ENCODE data around the gene OXNAD1.

The OXNAD1 gene

GRCh38 chr3:16329036-16329825, 64.2 kb downstream of the OXNAD1 start:
- no peak for DNase-seq

- DNase-seq = no peak
Observed at GRCh38 chr3:16329826-16330129, 64.8 kb downstream of the OXNAD1 start.

GRCh38 chr3:16330351-16330750, 65.3 kb downstream of the OXNAD1 start:
- DNase-seq = no peak

DNA sequence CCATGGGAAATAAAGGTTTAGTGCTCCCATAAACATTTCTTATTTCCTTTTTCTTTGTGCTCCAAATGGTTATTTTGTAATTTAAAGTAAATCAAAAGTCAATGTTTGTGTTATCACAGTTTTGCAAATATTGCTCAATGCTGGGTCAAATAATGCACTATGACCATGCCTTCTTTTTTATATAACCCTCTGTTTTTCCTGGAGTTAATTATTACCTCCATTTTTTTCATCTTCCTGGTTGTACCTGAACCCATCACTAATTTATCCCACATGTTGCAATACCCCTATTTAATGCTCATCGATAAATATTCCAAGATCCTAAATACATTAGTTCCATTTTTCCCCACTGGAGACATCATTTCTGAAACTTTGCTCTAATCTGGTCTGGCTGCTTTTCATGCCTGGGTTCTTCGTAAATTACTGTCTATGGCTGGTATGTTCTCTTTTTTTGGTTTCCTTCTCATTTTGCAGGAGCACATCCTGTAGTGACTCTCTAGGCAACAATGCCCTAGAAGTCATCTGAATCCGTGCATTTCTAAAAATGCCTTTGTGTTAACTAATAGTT, 66.4 kb downstream of the OXNAD1 start:
- no peak for DNase-seq

GRCh38 chr3:16332904-16333426, 68.0 kb downstream of the OXNAD1 start:
- no peak for DNase-seq

DNA sequence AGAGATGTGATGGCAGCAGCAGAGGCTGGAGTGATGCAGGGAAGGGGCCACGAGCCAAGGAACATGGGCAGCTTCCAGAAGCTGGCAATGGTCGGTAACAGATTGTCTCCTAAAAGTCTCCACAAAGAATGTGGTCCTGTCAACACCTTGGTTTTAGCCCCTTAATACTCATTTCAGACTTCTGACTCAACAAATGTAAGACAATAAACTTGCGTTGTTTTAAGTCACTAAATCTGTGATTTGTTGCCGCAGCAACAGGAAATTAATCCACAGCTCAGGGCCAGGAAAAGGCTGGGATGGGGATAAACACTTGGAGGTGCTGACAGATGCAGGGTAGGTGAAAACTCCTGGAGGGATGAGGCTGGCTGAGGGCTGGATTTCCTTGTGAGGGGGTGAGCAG, 69.9 kb downstream of the OXNAD1 start:
- no peak for DNase-seq

GRCh38 chr3:16335333-16335732, 70.3 kb downstream of the OXNAD1 start:
- no peak for DNase-seq

GRCh38 chr3:16335772-16336645, 71.0 kb downstream of the OXNAD1 start:
- DNase-seq = no peak

DNA sequence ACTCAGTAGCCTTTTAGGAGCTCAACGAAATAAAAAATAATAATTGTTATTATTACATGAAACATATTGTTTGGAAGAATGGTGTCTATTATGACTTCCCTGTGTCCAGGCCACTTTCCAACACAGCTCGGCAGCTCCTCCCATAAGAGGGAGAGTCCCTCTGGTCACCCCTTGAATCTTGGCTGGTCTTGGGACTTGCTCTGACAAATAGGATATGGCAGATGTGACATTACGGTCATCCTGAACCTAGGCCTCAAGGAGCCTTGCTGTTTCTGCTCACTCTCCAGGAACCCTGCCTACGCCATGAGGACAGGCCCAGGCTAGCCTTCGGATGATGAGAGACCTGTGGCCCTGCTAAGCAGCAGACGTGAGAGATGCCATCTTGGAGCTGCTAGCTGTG, 71.8 kb downstream of the OXNAD1 start:
- DNase-seq = no peak

DNA sequence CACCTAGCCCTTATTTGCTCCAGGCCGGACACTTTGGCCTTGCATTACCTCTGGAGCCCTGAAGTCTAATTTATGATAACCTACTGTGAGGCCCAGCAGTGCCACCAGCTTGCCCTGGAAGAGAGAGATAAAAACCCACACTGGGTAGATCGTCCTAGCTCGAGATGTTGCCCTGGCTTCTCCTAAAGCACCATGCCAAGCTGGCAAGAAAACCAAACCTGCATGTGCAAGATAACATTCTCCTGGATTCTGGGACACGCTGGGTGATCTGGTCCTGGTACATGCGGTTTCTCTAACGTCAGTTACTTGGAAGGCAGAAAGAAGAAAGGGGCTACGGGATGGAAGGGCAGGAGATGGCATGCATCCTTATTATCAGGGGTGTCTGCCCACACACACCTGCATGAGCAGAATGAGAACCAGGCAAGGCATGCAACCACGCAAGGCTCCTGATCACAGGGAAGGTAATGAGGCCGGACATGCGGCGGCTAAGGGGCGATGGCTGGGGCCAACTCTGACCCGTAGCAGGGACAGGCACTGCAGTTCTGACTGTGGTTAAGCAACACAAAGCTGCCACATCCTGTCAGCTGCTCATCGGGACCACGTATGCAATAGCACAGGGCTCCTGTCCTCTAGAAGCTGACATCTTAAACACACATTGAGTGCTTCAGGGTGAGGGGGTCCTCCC, 73.0 kb downstream of the OXNAD1 start:
- no peak for DNase-seq

DNA sequence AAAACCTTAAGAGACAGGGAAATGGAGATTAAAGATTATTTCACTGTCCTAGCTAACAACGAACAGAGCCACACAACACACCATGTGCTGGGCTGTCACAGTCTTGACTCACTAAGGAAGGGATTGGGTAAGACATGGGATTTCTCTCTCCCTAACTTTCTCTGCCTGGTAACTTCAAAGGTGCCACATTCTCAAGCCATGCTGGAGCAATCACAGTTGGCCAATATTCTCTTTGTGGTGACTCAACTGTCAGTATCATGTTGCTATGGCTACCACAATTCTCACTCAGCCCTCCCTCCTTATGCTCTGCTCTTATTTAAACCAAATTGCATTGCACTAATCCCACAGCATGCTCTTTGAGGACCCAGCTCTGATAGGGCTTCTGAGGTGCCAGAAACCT, 74.0 kb downstream of the OXNAD1 start:
- no peak for DNase-seq

DNA sequence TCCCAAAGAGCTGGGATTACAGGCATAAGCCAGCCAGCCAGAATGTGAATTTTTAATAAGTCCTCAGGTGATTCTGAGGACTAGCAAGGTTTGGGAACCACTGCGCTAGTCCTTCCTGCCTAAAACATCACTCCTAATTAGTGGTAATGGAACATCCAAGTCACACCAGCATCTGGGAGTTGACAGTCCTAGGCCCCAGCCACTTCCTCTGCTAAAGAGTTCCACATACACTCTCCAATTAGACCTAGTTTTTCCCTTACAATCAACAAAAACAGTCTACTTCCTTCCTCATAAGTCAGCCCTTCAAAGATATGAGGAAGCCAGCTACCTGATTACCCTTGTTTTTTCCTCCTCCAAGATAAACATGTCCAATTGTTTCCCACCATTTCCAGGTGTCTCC, 78.1 kb downstream of the OXNAD1 start:
- no peak for DNase-seq

DNA sequence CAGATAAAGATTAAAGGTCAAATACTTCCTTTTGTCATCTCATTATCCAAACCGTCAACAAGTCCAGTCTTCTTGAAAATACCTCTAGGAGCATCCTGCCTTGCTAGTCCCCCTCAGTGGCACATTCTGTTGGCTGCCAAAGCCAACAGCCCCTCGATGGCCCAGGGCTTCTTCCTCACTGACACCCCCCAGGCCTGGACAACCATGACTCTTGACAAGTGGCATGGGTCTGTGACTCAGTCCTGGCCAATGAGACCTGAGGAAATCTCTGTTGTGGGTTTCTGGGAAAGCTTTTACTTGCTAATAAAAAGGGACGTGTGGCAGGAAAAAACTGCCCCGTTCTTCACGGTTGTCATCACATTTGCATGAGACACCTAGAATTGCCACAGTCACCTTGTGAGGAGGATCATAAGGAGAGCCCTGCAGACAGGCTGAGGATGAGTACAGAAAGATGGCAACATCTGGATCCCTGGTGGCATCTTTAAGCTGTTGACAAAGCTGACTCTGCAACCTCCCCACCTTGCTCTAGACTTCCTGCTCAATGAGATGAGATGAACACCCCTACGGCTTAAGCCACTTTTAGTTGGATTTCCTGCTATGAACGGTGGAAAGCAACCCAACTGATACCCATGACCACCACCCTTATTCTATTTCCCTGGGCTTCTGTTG, 81.5 kb downstream of the OXNAD1 start:
- no peak for DNase-seq

GRCh38 chr3:16347548-16347947, 82.5 kb downstream of the OXNAD1 start:
- DNase-seq = no peak

DNA sequence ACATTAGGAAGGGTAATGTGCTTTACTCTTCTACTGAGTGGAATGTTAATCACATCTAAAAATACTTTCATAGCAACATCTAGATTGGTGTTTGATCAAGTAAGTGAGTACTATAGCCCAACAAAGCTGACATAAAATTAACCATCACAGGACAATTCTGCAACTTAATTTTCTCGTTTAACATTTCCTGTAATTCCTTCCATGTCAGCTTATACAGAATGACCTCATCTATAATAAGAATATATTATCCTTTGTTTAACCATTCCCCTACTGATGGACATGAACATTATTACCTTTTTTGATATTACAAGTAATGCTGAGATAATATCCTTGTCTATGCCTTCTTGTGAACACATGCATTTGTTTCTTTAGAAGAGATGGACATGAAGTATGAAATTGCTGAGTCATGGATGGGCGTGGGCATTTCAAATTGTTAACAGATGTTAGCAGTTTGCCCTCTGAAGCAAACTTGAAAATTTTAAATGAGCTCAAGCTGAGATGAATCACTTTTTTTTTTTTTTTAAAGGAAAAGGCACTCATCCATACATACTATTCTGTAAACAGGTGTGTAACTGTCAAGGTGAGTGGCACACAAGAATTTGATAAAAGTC, 85.1 kb downstream of the OXNAD1 start:
- DNase-seq = no peak

- DNase-seq = no peak
Observed at GRCh38 chr3:16350597-16351318, 85.7 kb downstream of the OXNAD1 start.

GRCh38 chr3:16352428-16352827, 87.4 kb downstream of the OXNAD1 start:
- DNase-seq = no peak

- DNase-seq = no peak
Observed at GRCh38 chr3:16354291-16354690, 89.3 kb downstream of the OXNAD1 start.
